Measurements from ENCODE around the gene NPNT.
"Not testable (repeated sequence)": the region's sequence is repeated elsewhere in the genome, so short reads cannot be mapped to it uniquely, and the experiment has no call there.

The NPNT gene

GRCh38 chr4:105894660-105895582 is at the start of gene NPNT:
NPNT (plus strand) TSS chr4:105895471; CDS start chr4:105895653, 182 bp downstream.
- DNase-seq: no peak

DNA sequence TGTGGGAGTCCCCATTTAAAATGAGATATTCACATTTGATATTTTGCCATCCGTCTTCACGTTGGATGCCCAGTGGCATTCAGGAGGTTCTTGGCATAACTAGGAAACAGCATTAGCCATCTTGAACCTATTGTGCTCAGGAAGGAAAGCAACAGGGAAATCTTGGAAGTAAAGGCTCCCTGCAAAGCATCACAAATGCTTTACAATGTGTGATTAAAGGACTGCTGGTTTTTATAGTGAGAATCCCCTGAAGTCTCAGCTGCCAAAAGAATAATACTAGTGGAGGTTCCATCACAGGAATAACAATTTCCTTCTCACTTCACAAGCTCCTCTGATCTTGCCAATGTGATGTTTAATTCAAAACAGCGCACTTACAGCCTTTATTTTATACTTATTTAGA is 49.7 kb upstream of the NPNT start:
- DNase-seq: no peak

DNA sequence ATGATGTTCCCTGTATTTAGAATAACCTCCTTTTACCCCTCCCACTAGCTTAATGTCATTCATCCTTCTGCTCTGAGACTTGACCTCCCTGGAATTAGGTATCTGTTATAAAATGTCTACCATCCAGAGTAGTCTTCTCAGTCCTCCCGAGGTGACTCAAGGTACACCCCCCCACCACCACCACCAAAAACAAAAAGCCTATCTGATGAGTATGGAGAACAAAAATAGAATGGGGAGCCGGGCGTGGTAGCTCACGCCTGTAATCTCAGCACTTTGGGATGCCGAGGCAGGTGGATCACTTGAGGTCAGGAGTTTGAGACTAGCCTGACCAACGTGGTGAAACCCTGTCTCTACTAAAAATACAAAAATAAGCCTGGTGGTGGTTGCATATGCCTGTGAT is 46.9 kb upstream of the NPNT start:
- not testable (repeated sequence) for DNase-seq

GRCh38 chr4:105851196-105851595 is 44.1 kb upstream of the NPNT start:
- no peak for DNase-seq

- not testable (repeated sequence) for DNase-seq
These were observed 43.0 kb upstream of the NPNT start for GRCh38 chr4:105852230-105852629.

- no peak for DNase-seq
These were observed 36.7 kb upstream of the NPNT start for GRCh38 chr4:105858466-105859040.

DNA sequence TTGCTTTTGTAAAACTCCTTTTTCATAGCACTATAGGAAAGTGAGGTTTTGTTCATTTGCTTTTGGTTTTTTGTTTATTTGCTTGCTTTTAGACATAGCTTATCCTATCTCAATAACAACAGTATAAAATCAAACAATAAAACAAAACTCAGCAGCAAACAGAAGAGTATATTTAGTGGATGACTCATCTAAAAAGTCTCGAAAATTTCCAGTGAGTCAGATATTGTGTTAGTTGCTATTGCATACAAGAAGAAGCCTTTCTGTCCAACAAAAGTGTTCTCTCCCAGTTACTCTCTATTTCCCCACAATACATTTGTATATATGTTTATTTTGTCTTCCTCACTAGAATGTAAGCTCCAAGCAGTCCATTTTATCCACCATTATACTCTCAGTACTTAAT is 36.0 kb upstream of the NPNT start:
- DNase-seq: no peak

DNA sequence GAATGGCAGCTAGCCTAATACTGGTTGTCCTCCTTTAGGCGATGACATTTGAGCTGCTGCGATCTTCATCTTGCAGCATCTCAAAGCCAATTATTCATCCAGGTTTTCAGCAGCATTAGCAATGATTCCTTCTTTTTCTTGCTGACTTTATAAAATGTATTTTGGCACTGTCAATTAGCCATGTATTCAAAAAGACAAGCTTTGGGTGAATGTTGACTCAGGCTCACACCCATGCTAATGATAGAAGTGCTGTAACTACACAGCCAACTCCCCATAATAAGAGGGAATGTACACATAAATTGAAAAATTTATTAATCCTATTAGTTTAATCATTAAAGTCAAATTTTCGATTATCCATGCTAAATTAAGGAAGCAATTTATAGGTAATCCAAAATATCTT is 24.3 kb upstream of the NPNT start:
- no peak for DNase-seq

DNA sequence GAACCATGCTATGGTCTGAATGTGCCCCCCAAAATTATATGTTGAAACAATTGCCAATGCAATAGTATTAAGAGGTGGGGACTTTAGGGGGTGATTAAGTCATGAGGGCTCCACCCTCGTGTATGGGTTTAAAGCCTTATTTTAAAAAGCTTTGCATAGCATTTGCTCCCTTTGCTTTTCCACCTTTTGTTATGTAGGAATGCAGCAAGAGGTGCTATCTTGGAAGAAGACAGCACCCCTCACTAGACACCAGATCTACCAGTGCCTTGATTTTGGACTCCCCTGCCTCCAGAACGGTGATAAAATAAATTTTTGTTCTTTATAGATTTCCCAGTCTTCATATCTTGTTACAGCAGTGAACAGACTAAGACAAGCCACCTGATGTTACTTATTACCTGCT is 23.3 kb upstream of the NPNT start:
- DNase-seq: no peak

- no peak for DNase-seq
These were observed 20.0 kb upstream of the NPNT start for GRCh38 chr4:105875233-105875632.

GRCh38 chr4:105878668-105879067 is 16.6 kb upstream of the NPNT start:
- no peak for DNase-seq

DNA sequence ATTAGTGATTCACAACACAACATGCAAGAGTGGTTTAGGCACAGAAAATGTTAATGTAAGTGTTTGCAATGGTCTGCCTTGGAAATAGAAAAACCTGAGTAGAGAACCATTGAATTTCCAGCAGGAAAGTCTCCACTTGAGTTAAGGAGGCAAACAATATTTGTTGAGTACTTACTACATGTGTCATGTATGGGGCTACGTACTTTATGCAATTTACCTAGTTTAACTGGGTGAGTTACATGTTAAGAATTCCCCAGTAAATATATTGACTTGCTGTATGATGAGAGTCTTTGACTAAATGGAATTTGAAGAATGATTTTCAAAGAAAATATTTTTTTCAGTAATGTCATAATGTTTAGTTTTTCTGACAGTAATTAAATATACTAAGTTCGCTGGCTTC is 7.8 kb upstream of the NPNT start:
- DNase-seq: no peak

- no peak for DNase-seq
These were observed 551 bp downstream of the NPNT start for GRCh38 chr4:105895583-105896460.

DNA sequence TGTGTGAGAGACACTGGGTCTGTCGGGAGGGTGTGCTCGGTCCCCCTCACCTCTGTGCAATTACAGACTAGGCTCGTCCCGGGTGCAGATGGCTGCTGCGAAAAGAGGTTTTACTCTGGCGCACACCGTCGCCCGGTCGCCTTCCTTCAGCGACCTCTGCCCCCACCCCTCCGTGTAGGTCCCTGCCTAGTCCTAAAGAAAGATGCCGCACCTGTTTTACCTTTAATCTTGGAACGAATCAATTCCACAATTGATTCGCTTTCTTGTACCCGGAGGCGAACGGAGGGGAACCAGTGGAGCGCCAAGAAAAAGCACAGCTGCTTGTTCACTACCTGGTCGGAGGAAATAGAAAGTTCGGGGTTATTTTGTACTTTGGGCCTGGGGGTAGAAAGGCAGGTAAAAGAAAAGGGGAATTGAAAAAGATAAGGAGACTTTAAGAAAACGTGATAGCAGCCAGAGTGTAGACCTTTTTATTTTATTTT is 1.2 kb downstream of the NPNT start:
- DNase-seq: no peak

- no peak for DNase-seq
These were observed 1.9 kb downstream of the NPNT start for GRCh38 chr4:105896984-105897775.

- no peak for DNase-seq
These were observed 5.3 kb downstream of the NPNT start for GRCh38 chr4:105900541-105900940.

DNA sequence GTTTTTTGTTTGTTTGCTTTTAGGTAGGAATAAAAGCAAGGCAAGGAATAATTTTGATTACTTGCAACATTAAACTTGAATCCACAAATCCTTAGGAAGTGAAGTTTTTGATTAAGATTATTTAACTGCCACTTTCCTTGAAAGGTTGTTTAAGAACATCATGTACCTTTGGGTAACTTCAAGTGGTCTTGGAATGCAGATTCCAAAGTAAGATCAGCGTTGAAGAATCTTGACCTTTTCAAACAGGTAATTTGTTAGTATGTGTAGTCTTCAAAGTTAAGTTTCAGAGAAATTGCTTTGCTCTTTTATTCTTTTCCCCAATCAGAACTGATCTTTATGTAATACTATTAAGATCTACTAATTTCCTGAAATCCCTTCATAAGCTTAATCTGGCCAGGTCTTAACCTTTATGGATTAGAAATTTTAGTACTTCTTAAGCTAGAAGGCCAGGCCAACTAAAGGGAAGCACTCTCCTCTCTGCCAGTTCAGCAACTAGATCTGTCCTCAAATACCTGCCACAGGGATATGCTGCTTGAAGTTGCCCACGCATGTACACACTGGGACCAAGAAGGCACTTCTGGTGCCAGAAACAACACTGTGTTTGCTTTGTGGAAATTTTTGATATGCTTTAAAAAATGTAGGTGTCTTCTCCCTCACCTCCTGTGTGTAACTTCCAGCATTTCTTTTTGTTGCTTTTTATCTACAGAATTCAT is 7.4 kb downstream of the NPNT start:
- DNase-seq: no peak

- DNase-seq: no peak
These were observed 14.6 kb downstream of the NPNT start for GRCh38 chr4:105909787-105910281.

- no peak for DNase-seq
These were observed 16.2 kb downstream of the NPNT start for GRCh38 chr4:105911426-105911825.

DNA sequence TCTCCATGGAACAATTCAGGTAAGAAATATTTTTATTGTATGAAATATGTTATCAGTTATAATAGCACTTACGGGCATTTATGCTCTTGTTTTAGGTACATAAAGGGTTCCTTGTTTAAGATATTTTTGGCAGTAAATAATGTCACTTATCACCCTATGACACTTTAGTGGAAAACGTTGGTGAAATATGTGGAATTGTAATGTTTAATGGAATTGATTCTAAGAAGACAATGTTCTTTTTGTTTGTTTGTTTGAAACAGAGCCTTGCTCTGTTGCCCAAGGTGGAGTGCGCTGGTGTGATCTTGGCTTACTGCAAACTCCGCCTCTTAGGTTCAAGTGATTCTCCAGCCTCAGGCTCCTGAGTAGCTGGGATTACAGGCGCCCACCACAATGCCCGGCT is 17.4 kb downstream of the NPNT start:
- no peak for DNase-seq

GRCh38 chr4:105917171-105917685 is 22.0 kb downstream of the NPNT start:
- DNase-seq: no peak
